Heart left ventricle (tissue), 16 donors: ENCODE data around the gene RHBDF2. TPM values are rescaled to one million over a fixed set of nuclear protein-coding genes. Genes with fewer than 3 reads are reported as not detected.

Experiments used
- ATAC-seq, 4 donors: fragments of 200-7000 bp; cut with Tn5 transposase; one replicate each; pipeline ENCODE4 v1.9.1; 2020 to 2022; ENCODE audit warnings: moderate library complexity in 4 of 4, mild to moderate bottlenecking in 3 of 4, moderate number of reproducible peaks in 1 of 4
- DNase-seq, 5 donors: peaks; one replicate each; pipeline ENCODE4 v3.0.0-alpha.2; 2020
- H3K27ac ChIP-seq, 12 donors: fragments of 200-600 bp; sonication (generic) in 4 of 12; one replicate each; pipeline versions ENCODE4 v1.5.0 to v1.8.0; 2016 to 2022; ENCODE audit warnings: mild to moderate bottlenecking in 2 of 12
- H3K27me3 ChIP-seq, 9 donors: fragments of 200-600 bp; sonication (generic) in 2 of 9; one replicate each; pipeline versions ENCODE4 v1.5.1 to v1.8.0; 2016 to 2022; ENCODE audit warnings: mild to moderate bottlenecking in 3 of 9
- H3K36me3 ChIP-seq, 9 donors: fragments of 200-600 bp; sonication (generic) in 2 of 9; one replicate each; pipeline versions ENCODE4 v1.5.0 to v1.8.0; 2018 to 2022; ENCODE audit warnings: mild to moderate bottlenecking in 2 of 9
- H3K4me1 ChIP-seq, 12 donors: fragments of 200-600 bp; sonication (generic) in 4 of 12; one replicate each; pipeline versions ENCODE4 v1.5.0 to v1.8.0; 2016 to 2022; ENCODE audit warnings: mild to moderate bottlenecking in 3 of 12
- H3K4me3 ChIP-seq, 12 donors: fragments of 200-600 bp; sonication (generic) in 4 of 12; one replicate each; pipeline versions ENCODE4 v1.5.0 to v1.8.0; 2017 to 2022; ENCODE audit warnings: mild to moderate bottlenecking in 9 of 12, moderate library complexity in 4 of 12
- H3K9me3 ChIP-seq, 12 donors: fragments of 200-600 bp; sonication (generic) in 4 of 12; one replicate each; pipeline versions ENCODE4 v1.5.0 to v1.8.0; 2016 to 2022; ENCODE audit warnings: mild to moderate bottlenecking in 1 of 12
- CTCF ChIP-seq, 12 donors: fragments of 200-600 bp; sonication (generic) in 4 of 12; IDR thresholded peaks; one replicate each; pipeline versions ENCODE4 v1.5.0 to v1.8.0; 2018 to 2022; ENCODE audit warnings: antibody characterized with exemption in 12 of 12, mild to moderate bottlenecking in 5 of 12
- POLR2A ChIP-seq, 2 donors: fragments of 450-650 bp; IDR thresholded peaks; one replicate each; pipeline ENCODE4 v1.6.1; 2017; ENCODE audit warnings: antibody characterized with exemption in 2 of 2, mild to moderate bottlenecking in 2 of 2, moderate library complexity in 2 of 2
- WGBS, 4 donors: extraction: QIAGEN DNeasy Blood & Tissue Kit in 2 of 4; methylation state at CpG; one replicate each; pipeline versions ENCODE4 v1.1.5 to v1.1.7; 2013 to 2018; 5-methylcytosine and 5-hydroxymethylcytosine counted together
- intact Hi-C, 10 donors: fragments of 100-400 bp; cut with DNase I; formaldehyde crosslinking; loops; one replicate each; pipeline versions ENCODE4 v1.11.1 to v1.14.2; 2022
- polyA plus RNA-seq, 2 donors: library from polyadenylated mRNA; stranded (reverse); fragments of 200-250 nt; gene quantifications; one replicate each; pipeline ENCODE4 v1.2.3, GENCODE V29; 2013
- total RNA-seq, 9 donors: library from RNA; depleted of rRNA in 2 of 9; stranded (reverse); fragments of >200 nt in 2 of 9; fragmentation: NEBNext Ultra II Directional in 3 of 9; extraction: Animal tissue kit (Norgen Biotek cat#: 25700) in 3 of 9; gene quantifications; one replicate each; pipeline versions ENCODE4 v1.1.0 to v1.2.4, GENCODE V29; 2016 to 2023
- donor health status: ischemic (EF 13 %, LVEDD 7.1; RV severe dilation, severe dysfunction).
- donor health status: healthy with polysubstance abuse.
- donor health status: DM: no; HTN: yes; CAD: no.
- donor health status: DM: no; HTN: no; CAD: no.
- donor health status: ischemic (EF 25% LVEDD 6.9; RV normal size, moderate dysfunction).
- donor health status: ischemic (EF 25% LVEDD 5.7; RV mildly dilated, moderate dysfunction).
- donor health status: healthy.
- donor health status: DM: yes; HTN: yes; CAD: no.
- donor health status: ischemic (EF 35%, LVEDD 5.7; RV mildly dilated, moderate dysfunction).
- donor health status: nonischemic (EF 11% LVEDD 7.7; RV severe dilation, severe dysfunction).
- donor health status: DM: yes; HTN: yes; CAD: no.
- donor health status: PGD.
- donor health status: ischemic (EF 29% LVEDD 5.4; RV normal size, mild dysfunction).
- donor health status: nonischemic (EF 23%, LVEDD 6.1; RV moderate dilation, normal function).

The RHBDF2 gene
- total and polyA plus RNA-seq, 11 donors = 6.3 to 49.4 (median 14.1) TPM

GRCh38 chr17:76422860-76423259, 78.4 kb downstream of the RHBDF2 start:
- ATAC-seq = no peak
- no peak for DNase-seq
- Histone ChIP-seq H3K4me3 (no peak overlapping the region), H3K4me1 (peaks cover 6 to 68% (median 44%) of the 10 kb centered on the region in 12 donors), H3K27me3 (no peaks in the 10 kb centered on the region), H3K36me3 (no peaks in the 10 kb centered on the region), H3K9me3 (no peaks in the 10 kb centered on the region), H3K27ac (no peak overlapping the region)
- TF ChIP-seq CTCF (IDR thresholded peaks at IDR 0.05) (no peak), POLR2A (IDR thresholded peaks at IDR 0.05) (no peak)
- intact Hi-C loops = no loop called here
- WGBS, 4 donors = 68 to 87% (median 77%) methylated on average over 6 of the region's 6 CpGs

- peaks cover 4 to 68% (median 44%) of the 10 kb centered on the region in 12 donors for H3K4me1 ChIP-seq
- 90 to 96% (median 94%) methylated on average over 7 to 8 of the region's 8 CpGs for WGBS, 4 donors
- no peak for TF ChIP-seq CTCF (IDR thresholded peaks at IDR 0.05)
- TF ChIP-seq POLR2A (IDR thresholded peaks at IDR 0.05) = no peak
Measured at GRCh38 chr17:76422406-76422805, 78.8 kb downstream of the RHBDF2 start.

GRCh38 chr17:76421044-76421407, 80.2 kb downstream of the RHBDF2 start:
- Histone ChIP-seq H3K36me3 (peaks cover 0 to 4% (median 0%) of the 10 kb centered on the region in 9 donors), H3K27ac (peak overlapping the region in 11 of 12 donors; percentile 24 to 74 (median 41)), H3K4me3 (no peak overlapping the region), H3K27me3 (no peaks in the 10 kb centered on the region), H3K9me3 (no peaks in the 10 kb centered on the region), H3K4me1 (peaks cover 3 to 73% (median 43%) of the 10 kb centered on the region in 12 donors)
- whole genome bisulfite sequencing, 4 donors = 20 to 24% (median 22%) methylated on average over 7 of the region's 7 CpGs
- intact Hi-C loops = no loop called here
- ATAC-seq (peak; percentile 83 to 92 (median 87)), DNase-seq (peak in 3 of 5 donors; percentile 56 to 68 (median 64))
- no peak for TF ChIP-seq POLR2A (IDR thresholded peaks at IDR 0.05)
- TF ChIP-seq CTCF (IDR thresholded peaks at IDR 0.05) = no peak

More at GRCh38 chr17:76422406-76422805, 78.8 kb downstream of the RHBDF2 start:
- no peak for ATAC-seq
- Histone ChIP-seq H3K9me3 (no peaks in the 10 kb centered on the region), H3K36me3 (no peaks in the 10 kb centered on the region), H3K27ac (no peak overlapping the region), H3K27me3 (no peaks in the 10 kb centered on the region), H3K4me3 (no peak overlapping the region)
- no peak for DNase-seq
- intact Hi-C loops = no loop called here

Other genes with a start within 250 kb of the RHBDF2 start
- 10 to 100 TPM in 8 of 9 donors, 1 to 10 TPM in 1; 8.5 to 49.8 (median 24.5) TPM for gene UBALD2, start 236.1 kb downstream of the RHBDF2 start, total RNA-seq
- gene UBALD2, start 236.1 kb downstream of the RHBDF2 start, polyA plus RNA-seq = 10 to 100 TPM; 12.5 to 18.5 TPM
- 1 to 10 TPM; 1.0 to 2.7 (median 1.6) TPM for gene QRICH2, start 193.1 kb downstream of the RHBDF2 start, total RNA-seq
- 1 to 10 TPM; 2.1 to 2.7 TPM for gene QRICH2, start 193.1 kb downstream of the RHBDF2 start, polyA plus RNA-seq
- 10 to 100 TPM; 28.2 to 39.7 (median 30.9) TPM for gene PRPSAP1, start 147.5 kb downstream of the RHBDF2 start, total RNA-seq
- gene PRPSAP1, start 147.5 kb downstream of the RHBDF2 start, polyA plus RNA-seq = 10 to 100 TPM; 22.7 to 36.1 TPM
- gene SPHK1, start 116.8 kb downstream of the RHBDF2 start, total RNA-seq = 10 to 100 TPM in 3 of 9 donors, 1 to 10 TPM in 6; 2.6 to 13.8 (median 4.6) TPM
- gene SPHK1, start 116.8 kb downstream of the RHBDF2 start, polyA plus RNA-seq = 10 to 100 TPM in 1 of 2 donors, 1 to 10 TPM in 1; 2.6 to 20.5 TPM
- 10 to 100 TPM; 23.0 to 36.1 (median 31.8) TPM for gene UBE2O, start 48.3 kb downstream of the RHBDF2 start, total RNA-seq
- gene UBE2O, start 48.3 kb downstream of the RHBDF2 start, polyA plus RNA-seq = 10 to 100 TPM; 16.0 to 19.3 TPM
- not detected for gene AANAT, start 33.8 kb downstream of the RHBDF2 start, total RNA-seq
- gene AANAT, start 33.8 kb downstream of the RHBDF2 start, polyA plus RNA-seq = under 1 TPM in 1 of 2 donors, not detected in 1; 0.19 TPM
- 10 to 100 TPM; 11.8 to 37.9 (median 21.9) TPM for gene CYGB, start 36.3 kb upstream of the RHBDF2 start, total RNA-seq
- 10 to 100 TPM; 16.7 to 25.9 TPM for gene CYGB, start 36.3 kb upstream of the RHBDF2 start, polyA plus RNA-seq
- 1 to 10 TPM; 1.1 to 4.9 (median 2.7) TPM for gene PRCD, start 38.6 kb upstream of the RHBDF2 start, total RNA-seq
- gene PRCD, start 38.6 kb upstream of the RHBDF2 start, polyA plus RNA-seq = 1 to 10 TPM; 1.2 to 7.6 TPM
- 1 to 10 TPM; 3.3 to 7.8 (median 5.6) TPM for gene ST6GALNAC2, start 84.4 kb upstream of the RHBDF2 start, total RNA-seq
- gene ST6GALNAC2, start 84.4 kb upstream of the RHBDF2 start, polyA plus RNA-seq = 1 to 10 TPM; 2.1 to 2.3 TPM
- 10 to 100 TPM in 1 of 9 donors, 1 to 10 TPM in 8; 1.7 to 10.3 (median 3.5) TPM for gene ST6GALNAC1, start 142.3 kb upstream of the RHBDF2 start, total RNA-seq
- 1 to 10 TPM; 3.1 to 4.2 TPM for gene ST6GALNAC1, start 142.3 kb upstream of the RHBDF2 start, polyA plus RNA-seq
- gene MXRA7, start 209.5 kb upstream of the RHBDF2 start, total RNA-seq = 100 to 1,000 TPM; 270 to 539 (median 466) TPM
- gene MXRA7, start 209.5 kb upstream of the RHBDF2 start, polyA plus RNA-seq = 100 to 1,000 TPM; 240 to 245 TPM
- 10 to 100 TPM; 32.4 to 67.0 (median 39.1) TPM for gene JMJD6, start 225.2 kb upstream of the RHBDF2 start, total RNA-seq
- gene JMJD6, start 225.2 kb upstream of the RHBDF2 start, polyA plus RNA-seq = 10 to 100 TPM; 30.1 to 75.6 TPM
- 10 to 100 TPM; 22.1 to 33.7 (median 24.0) TPM for gene METTL23, start 225.4 kb upstream of the RHBDF2 start, total RNA-seq
- 10 to 100 TPM; 23.8 to 26.4 TPM for gene METTL23, start 225.4 kb upstream of the RHBDF2 start, polyA plus RNA-seq
- gene SRSF2, start 235.9 kb upstream of the RHBDF2 start, total RNA-seq = 100 to 1,000 TPM in 3 of 9 donors, 10 to 100 TPM in 6; 67.0 to 155 (median 79.5) TPM
- gene SRSF2, start 235.9 kb upstream of the RHBDF2 start, polyA plus RNA-seq = 10 to 100 TPM; 69.1 to 88.6 TPM
- 10 to 100 TPM; 20.6 to 36.5 (median 27.9) TPM for gene MFSD11, start 236.7 kb upstream of the RHBDF2 start, total RNA-seq
- gene MFSD11, start 236.7 kb upstream of the RHBDF2 start, polyA plus RNA-seq = 10 to 100 TPM; 14.3 to 14.7 TPM